IPS-NIHi11 (cell line): Measurements from ENCODE around the gene LANCL3.
"Not testable (repeated sequence)": the region's sequence is repeated elsewhere in the genome, so short reads cannot be mapped to it uniquely, and the experiment has no call there.

Experiments
- DNase-seq: peaks from one replicate; pipeline ENCODE4 v3.0.0; 2012; ENCODE audit warnings: mixed read lengths, low spot score

Gene LANCL3

DNA sequence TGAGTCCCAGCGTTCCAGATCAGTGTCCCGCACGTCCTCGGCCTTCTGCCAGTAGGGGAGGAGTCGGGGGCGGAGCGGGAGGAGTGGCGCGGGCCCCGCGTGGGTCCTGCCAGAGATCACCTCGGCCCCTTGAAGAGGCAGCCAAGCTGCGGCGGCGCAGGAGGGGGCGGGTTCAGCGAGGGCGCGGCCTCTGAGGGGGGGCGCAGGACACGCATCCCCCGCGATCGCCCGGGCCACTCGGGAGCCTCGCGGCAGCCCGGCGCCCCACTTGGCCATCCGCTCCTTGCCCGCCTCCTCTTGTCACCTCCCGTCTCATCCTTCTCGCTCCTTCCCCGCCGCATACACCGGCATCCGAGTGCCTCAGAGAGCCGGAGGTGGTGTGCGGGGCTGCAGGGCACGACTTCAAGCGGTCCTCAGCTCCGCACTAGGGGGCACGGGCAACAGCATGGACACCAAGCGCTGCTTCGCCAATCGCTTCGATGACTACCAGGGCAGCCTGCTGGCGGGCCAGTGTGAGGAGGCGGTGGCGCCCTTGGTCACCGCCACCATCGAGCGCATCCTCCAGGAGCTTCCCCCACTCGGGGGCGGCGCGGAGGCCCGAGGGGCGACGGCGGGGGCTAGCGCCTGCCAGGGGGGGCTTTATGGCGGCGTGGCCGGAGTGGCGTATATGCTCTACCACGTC lies at the start of gene LANCL3:
Gene LANCL3, plus strand, starts transcription at position 236 of the 682 bp plus-strand sequence. Its CDS starts 210 bp downstream, at position 446.
- not testable (repeated sequence) for DNase-seq

- not testable (repeated sequence) for DNase-seq
Observed at GRCh38 chrX:37523673-37524072, 47.8 kb upstream of the LANCL3 start.

- no peak for DNase-seq
Observed at GRCh38 chrX:37541991-37542390, 29.5 kb upstream of the LANCL3 start.

DNA sequence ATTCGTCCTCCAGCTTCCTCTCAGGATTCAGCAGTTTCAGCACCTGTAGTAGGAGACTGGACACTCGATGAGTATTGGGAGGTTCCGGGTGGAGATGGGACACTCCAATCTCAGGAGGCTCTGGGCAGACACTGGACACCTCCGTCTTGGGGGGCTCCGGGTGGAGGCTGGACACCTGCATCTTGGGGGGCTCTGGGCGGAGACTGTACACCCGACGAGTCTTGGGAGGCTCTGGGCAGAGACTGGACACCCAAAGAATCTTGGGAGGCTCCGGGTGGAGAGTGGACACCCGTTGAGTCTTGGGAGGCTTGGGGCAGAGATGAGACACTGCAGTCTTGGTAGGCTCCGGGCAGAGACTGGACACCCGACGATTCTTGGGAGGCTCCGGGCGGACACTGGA lies 28.7 kb upstream of the LANCL3 start:
- no peak for DNase-seq

DNA sequence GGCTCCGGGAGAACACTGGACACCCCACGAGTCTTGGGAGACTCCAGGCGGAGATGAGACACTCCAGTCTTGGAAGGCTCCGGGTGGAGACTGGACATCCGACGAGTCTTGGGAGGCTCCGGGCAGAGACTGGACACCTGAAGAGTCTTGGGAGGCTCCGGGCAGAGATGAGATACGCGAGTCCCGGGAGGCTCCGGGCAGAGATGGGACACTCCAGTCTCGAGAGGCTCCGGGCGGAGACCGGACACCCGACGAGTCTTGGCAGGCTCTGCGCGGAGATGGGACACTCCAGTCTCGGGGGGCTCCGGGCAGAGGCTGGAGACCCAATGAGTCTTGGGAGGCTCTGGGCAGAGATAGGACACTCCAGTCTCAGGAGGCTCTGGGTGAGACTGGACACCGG lies 28.1 kb upstream of the LANCL3 start:
- DNase-seq = no peak

GRCh38 chrX:37544531-37544930 lies 26.9 kb upstream of the LANCL3 start:
- not testable (repeated sequence) for DNase-seq

DNA sequence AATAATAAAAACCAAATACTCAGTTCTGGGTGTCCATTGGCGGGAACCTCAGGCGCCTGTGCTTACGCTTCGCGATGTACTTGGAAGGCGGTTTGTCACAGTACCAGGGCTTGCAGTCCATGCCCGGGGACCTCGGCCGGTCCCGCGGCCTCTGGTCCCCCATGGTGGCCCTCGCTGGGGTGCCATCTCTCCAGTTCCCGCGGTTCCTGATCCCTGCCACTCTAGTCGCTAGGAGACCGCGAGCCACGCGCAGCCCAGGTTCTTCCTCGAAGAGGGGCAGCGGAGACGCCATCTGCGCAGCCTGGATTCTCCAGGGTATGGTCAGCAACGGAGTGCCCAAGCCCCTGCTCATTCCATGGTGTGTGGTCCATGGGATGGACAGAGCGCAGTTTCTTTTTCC lies 26.4 kb upstream of the LANCL3 start:
- no peak for DNase-seq

DNA sequence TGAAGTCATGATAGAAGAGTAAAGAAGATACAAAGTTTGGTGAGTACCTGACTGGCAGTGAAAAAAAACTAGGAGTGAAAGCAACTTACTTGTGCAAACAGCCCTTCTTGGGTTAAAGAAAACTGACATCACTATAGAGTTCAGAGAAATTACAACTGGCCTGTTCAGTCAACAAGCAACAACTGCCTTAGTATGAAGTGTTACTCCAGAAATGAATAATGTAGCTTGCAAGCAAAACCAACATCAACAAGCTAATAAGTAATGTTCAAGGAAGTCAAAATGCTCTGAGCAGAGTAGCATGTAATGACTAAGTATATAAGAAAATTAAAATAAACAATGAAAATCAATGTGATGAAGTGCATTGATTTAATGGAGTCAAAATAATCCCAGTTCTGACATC lies 21.8 kb upstream of the LANCL3 start:
- not testable (repeated sequence) for DNase-seq

DNA sequence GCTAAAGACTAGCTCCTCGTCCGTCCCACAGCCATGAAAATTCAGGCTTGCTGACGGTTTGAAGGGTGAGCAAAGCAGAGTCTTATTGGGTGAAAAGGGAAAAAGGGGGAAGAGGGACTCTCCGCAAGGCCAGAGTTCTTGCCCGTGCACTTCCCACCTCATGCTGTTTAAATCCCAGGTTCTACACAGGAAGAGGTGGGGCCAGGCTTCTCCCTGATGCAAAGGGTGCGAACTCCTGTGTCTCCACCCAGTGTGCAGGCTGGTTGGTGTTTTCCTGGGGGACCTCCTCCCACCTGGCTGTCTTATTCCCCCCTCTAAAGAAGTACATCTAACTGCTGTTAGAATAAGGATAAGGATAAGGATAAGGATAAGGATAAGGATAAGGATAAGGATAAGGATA lies 18.0 kb upstream of the LANCL3 start:
- DNase-seq = no peak

DNA sequence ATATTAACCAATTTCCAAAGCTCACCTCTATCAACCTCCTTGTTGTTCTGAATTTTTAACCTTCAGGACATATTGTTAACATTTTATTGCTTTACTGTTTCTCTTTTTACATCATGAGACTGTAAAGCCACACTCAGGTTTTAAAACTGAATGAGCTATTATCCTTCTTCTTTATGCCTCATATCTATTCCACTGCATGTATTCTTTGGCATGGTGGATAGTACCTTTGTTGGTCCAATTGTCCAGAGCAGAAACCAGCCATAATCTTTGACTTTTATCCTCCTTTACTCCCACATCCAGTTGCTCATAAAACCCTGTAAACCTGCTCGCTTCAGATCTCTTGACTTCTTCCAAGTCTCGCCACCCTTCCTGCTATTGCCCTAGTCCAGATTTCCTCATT lies 6.2 kb upstream of the LANCL3 start:
- not testable (repeated sequence) for DNase-seq

- DNase-seq = not testable (repeated sequence)
Observed at GRCh38 chrX:37570349-37570748, 1.1 kb upstream of the LANCL3 start.

DNA sequence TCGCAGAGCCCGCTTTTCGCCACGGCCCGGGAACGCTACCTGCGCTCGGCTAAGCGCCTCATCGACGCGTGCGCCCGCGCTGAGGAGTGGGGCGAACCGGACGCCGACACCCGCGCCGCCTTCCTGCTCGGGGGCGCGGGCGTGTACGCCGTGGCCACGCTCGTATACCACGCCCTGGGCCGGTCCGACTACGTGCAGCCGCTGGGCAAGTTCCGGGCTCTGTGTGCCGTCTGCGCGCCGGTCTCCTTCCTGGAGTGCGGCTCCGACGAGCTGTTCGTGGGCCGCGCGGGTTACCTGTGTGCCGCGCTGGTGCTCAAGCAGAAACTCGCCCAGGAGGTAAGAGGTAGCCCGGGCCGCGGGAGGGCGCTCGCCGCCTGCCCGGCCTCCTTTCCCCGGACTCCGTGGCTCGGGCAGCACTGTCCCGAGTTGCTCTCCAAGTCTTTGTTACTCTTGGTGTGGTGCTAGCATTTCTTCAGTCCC lies 687 bp downstream of the LANCL3 start:
- peak; percentile 17 for DNase-seq

GRCh38 chrX:37573121-37573520 lies 1.7 kb downstream of the LANCL3 start:
- DNase-seq = not testable (repeated sequence)

DNA sequence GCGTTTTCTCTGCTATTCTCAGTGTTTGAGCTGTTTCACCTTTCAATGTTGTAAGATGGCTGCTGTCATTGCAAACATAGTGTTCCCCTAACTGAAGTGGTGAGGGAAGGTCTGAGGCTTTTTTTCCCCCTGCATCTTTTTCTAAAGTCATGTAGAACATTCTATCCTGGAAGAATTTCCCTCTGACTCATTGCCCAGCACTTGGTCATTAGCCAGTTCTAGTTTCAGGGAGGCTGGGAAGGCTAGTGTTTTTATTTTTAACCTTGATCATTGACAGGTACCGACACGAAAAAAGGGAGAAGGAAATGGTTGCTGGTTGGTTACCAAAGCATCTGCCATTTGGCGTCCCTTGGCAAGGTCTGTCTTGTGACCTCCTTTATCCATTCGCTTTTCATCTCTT lies 6.6 kb downstream of the LANCL3 start:
- DNase-seq = no peak

DNA sequence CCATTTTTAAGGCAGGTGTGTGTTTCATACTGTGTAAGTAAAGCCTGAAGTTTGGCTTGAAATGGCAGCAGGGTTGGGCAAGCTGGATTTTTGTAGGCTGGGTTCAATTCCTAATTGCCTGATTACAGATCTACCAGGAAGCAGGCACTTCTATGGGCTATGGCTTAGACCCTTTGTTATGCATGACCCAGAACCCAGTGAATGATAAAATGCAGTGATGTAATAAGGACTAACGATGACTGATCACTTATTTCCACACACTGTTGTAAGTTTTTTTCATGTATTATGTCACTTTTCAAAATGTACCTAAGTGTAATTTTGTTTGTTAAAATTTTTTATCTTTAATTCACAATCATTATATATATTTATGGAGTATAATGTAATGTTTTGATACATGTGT lies 8.6 kb downstream of the LANCL3 start:
- DNase-seq = no peak

DNA sequence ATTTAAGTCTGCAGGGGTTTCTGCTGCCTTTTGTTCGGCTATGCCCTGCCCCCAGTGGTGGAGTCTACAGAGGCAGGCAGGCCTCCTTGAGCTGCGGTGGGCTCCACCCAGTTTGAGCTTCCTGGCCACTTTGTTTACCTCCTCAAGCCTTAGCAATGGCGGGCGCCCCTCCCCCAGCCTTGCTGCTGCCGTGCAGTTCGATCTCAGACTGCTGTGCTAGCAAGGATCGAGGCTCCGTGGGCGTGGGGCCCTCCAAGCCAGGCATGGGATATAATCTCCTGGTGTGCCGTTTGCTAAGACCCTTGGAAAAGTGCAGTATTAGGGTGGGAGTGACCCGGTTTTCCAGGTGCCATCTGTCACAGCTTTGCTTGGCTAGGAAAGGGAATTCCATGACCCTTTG lies 15.9 kb downstream of the LANCL3 start:
- DNase-seq = not testable (repeated sequence)

- no peak for DNase-seq
Observed at GRCh38 chrX:37590047-37590446, 18.6 kb downstream of the LANCL3 start.

DNA sequence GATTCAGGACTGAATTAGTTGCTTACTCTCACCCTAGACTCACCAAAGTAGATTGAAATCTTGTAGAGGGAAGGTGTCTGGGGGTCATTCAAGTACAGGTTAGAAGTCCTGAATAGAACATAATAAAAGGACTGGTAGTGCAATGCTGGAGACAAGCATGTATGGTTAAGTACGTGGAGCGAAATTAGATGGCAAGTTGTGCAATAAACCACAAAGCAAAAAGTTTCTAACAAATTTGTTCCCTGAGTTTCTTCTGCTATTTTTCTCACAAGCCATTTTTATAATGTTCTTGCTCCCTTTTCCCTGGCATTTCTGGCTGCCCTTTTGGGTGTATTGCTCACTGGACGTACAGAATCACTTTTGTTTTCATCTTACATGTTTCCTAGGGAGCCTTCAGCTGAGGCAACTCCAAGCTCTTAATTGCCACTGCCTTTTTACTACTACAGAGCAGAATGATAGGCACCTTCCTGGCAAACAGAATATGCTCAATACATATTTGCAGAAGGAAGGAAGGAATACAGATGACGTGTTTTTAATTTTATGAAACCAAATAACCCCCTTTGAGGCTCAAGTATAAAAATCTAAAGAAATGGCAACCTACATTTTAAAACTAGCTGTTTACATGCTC lies 23.4 kb downstream of the LANCL3 start:
- DNase-seq = no peak

DNA sequence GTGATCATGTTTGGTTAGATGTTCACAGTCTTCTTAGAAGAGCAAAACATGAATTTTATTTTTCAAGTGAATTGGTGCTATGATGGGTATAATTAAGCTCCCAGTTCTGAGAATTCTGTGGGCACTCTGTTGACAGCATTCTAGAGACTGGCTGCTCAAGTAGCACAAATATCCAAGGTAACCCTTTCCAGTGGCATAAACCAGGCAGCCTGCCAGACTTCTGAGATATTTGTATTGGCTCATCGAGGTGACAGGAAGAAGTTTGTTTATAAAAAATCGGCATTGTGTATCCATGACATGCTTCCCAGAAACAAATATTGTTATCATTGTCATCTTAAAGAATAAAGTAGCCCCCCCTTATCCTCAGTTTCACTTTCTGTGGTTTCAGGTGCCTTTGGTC lies 28.3 kb downstream of the LANCL3 start:
- DNase-seq = no peak

GRCh38 chrX:37603938-37604409 lies 32.5 kb downstream of the LANCL3 start:
- no peak for DNase-seq

DNA sequence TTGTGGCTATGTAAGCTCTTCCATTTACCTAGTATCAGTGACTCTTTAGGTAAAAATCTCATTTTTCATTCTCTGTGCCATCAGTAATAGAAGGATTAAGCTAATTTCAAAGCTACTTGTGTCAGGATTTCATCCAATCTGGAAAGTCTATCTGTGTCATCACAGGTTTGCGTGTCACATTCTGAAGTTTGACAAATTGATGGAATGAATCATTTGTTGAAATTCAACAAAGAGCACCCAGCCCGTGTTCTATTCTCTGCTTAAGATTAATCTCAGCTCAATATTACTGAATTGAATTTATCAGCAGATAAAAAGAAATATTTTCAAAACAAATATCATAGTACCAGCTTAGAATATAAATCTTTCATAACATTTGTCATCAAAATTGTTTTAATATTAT lies 35.8 kb downstream of the LANCL3 start:
- no peak for DNase-seq

DNA sequence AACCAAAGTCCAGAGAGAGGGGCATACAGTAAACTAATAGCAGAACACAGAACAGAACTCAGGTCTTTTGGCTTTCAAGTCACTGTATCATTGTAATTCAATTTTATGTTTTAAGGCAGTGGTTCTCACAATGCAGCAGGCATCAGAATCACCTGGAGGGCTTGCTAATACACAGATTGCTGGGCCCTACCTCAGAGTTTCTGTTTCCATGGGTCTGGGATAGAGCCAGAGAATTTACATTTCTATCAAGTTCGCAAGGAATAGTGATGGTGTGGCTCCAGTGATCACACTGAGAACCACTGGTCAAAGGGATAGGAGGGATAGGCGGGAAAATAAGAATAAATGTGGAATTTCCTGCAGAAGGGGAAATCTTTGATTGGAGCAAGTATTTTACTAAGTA lies 36.7 kb downstream of the LANCL3 start:
- DNase-seq = no peak

GRCh38 chrX:37609727-37610126 lies 38.3 kb downstream of the LANCL3 start:
- DNase-seq = no peak

- DNase-seq = no peak
Observed at GRCh38 chrX:37613933-37614332, 42.5 kb downstream of the LANCL3 start.
